22Rv1 (cell line): Measurements from ENCODE around the gene IRF2BPL.

Experiments
- H3K27ac ChIP-seq: fragments of 450-650 bp; 2 replicates; pipeline ENCODE4 v1.5.1; 2017
- ZFX ChIP-seq: fragments of 450-650 bp; IDR thresholded peaks from 2 replicates; pipeline ENCODE4 v1.6.1; 2017; ENCODE audit warnings: antibody characterized with exemption, borderline replicate concordance
- TF ChIP-seq, protein P1 (sequence below): fragments of 450-650 bp; IDR thresholded peaks from 2 replicates; pipeline ENCODE4 v1.5.1; 2017; ENCODE audit warnings: mild to moderate bottlenecking

IRF2BPL gene

DNA sequence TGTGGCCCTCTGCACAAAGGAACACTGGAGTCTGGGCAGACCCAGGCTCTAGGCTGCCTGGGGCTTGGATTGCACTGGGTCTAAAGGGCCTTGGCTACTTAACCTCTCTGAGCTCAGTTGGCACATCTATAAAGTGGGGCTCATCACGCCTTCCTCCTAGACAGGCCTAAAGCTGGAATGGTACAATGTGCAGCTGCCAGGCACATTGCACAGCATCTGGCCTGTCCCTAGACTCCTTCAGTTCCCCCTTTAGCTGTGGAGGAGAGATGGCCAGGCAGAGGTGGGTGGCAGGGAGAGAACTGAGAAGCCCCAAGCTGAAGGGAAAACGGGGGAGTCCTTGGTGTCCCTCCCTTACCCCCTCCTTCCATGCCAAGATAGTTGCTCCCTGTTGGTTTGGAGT is 10.8 kb downstream of the IRF2BPL start:
- no peak for TF ChIP-seq ZFX
- TF ChIP-seq, protein P1, sequence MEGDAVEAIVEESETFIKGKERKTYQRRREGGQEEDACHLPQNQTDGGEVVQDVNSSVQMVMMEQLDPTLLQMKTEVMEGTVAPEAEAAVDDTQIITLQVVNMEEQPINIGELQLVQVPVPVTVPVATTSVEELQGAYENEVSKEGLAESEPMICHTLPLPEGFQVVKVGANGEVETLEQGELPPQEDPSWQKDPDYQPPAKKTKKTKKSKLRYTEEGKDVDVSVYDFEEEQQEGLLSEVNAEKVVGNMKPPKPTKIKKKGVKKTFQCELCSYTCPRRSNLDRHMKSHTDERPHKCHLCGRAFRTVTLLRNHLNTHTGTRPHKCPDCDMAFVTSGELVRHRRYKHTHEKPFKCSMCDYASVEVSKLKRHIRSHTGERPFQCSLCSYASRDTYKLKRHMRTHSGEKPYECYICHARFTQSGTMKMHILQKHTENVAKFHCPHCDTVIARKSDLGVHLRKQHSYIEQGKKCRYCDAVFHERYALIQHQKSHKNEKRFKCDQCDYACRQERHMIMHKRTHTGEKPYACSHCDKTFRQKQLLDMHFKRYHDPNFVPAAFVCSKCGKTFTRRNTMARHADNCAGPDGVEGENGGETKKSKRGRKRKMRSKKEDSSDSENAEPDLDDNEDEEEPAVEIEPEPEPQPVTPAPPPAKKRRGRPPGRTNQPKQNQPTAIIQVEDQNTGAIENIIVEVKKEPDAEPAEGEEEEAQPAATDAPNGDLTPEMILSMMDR = no peak

DNA sequence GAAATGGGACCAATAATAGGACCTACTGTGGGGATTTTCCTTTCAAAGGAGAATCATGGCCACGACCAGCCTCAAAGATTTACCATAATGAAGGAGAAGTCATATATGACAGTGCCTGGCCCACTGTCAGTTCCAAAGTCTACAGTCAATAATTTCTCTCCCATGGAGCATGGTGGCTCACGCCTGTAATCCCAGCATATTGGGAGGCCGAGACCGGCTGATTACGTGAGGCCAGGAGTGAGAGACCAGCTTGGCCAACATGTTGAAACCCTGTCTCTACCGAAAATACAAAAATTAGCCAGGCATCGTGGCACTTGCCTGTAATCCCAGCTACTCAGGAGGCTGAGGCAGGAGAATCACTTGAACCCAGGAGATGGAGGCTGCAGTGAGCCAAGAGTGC is 13.8 kb downstream of the IRF2BPL start:
- no peak overlapping the region for H3K27ac ChIP-seq
- no peak for TF ChIP-seq ZFX
- TF ChIP-seq, protein P1 = no peak

More for the DNA sequence above, 10.8 kb downstream of the IRF2BPL start:
- no peak overlapping the region for H3K27ac ChIP-seq

DNA sequence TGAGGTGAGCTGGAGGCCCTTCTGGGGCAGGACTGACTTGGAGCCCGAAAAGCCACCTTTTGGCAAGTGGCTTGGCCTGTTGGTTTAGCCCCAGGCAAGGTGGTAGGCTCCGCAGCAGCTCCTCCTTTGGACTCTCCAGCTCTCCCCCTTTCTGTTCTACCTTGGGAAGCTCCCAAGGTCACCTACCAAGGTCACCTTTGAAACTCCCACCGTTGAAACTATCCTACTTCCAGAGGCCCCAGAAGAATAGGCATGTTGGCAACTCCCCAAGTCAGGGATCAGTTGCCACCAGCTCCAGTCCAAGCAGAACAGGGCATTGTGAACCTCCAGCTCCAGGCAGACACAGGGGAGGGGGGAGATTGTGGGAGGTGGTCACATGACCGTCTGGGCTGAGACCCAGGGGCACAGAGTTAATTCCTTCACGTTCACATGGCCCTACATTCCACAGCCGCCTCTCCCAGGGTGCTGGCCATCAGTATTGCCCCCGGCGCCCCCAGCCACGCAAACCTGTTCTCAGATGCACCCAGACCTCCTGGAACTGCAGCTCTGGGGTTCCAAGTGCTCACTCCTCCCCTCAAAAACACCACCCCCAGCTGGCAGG is 14.4 kb downstream of the IRF2BPL start:
- no peak overlapping the region for H3K27ac ChIP-seq
- no peak for TF ChIP-seq ZFX
- TF ChIP-seq, protein P1 = no peak

DNA sequence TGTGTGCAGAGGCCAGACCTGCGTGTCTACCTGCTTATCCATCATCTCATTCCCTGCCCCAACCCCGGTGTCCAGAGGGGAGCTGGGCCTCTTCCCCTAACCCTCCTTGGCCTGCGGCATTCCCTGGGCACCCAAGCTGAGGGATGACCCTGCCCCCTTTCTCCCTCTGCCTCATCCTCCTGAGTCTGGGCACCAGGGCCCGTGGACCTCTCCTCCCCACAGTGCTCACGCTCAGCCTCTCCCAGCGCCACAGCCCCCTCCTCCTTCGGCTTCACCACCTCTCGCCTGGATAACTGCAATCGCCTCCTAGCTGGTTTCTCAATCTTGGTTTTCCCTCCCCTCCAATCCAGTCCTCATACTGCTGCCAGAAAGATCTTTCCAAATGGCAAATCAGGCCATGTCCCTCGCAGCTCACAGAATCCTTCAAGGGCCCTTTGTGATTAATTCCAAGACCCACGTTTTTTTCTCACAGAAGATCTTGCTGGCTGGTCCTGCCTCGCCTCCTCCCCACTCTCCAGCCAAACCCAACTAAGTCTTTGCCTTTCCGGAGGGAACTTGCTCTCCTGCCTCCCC is 16.2 kb downstream of the IRF2BPL start:
- TF ChIP-seq, protein P1 = no peak
- no peak for TF ChIP-seq ZFX
- H3K27ac ChIP-seq = no peak overlapping the region

DNA sequence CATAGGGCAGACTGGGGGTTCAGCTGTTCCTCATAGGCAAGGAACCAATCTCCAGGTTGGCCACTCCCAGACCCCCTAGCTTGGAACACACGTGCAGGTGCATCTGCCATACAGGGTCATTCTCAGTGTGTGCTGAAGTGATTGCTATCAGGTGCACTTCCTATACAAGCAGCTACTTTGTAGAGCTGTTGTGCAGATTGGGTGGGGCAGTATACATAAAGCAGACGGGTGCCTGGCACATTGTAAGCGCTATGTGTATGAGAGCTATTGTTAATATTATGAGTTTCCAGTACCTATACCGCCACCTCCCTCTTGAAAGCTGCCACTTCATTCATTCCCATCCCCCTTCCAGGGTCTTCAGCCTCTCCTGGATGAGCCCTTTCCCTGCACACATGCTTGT is 17.3 kb downstream of the IRF2BPL start:
- no peak overlapping the region for H3K27ac ChIP-seq
- no peak for TF ChIP-seq ZFX
- TF ChIP-seq, protein P1 = no peak

DNA sequence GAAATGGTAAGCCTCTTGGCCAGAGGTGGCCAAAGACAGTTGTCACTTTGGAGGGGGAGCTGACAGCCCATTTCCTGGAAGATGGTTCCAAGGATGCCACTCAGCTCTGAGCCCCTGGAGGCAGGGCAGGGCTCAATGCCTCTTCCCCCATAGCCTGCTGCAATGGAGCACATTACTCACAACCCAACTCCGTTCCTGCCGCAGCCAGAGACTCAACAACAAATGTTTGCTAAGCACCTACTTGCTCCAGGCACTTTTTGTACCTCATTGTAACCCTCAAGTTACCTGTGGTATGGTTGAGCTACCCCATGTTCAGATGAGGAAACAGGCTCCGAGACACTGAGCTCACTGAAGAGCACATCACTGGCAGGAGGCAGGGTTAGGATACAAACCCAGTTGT is 19.5 kb downstream of the IRF2BPL start:
- H3K27ac ChIP-seq = peak overlapping the region; percentile 99
- TF ChIP-seq, protein P1 = no peak
- no peak for TF ChIP-seq ZFX

DNA sequence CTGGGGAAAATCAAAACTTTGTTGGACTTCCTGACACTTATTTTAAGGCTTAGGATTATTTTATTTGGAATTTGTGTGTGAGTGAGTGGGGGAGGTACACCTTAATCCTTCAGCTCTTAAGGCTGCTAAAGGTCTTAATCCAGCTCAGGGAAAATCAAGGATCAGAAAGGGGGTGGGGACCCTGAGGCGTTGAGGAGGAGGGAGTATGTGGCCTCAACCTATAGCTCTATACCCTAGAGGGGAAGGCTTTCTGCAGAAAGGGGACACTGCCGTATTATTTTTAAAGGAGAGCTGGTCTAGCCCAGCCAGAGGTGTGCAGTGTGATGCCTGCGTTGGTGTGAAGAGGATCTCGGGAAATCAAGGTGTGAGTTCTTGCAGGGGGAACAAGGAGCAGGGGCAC is 20.0 kb downstream of the IRF2BPL start:
- TF ChIP-seq ZFX = no peak
- TF ChIP-seq, protein P1 = no peak
- H3K27ac ChIP-seq = peak overlapping the region; percentile 99
